Mesenchymal stem cell (in vitro differentiated cells and primary cell): ENCODE results near the gene GRIK4.

Experiments used
- DNase-seq: peaks from one replicate; pipeline ENCODE4 v3.0.0-alpha.2; 2013
- H2AFZ ChIP-seq: one replicate; pipeline ENCODE4 v1.6.1; 2013; ENCODE audit warnings: low read depth, mild to moderate bottlenecking, control low read depth, inconsistent platforms, low read length, moderate library complexity
- H2AK5ac ChIP-seq: 2 replicates; pipeline ENCODE4 v1.6.1; 2013; ENCODE audit warnings: low read length, moderate library complexity, mild to moderate bottlenecking, inconsistent platforms; ENCODE audit not compliant: severe bottlenecking
- H2BK120ac ChIP-seq: one replicate; pipeline ENCODE4 v1.6.1; 2013; ENCODE audit warnings: low read depth, mild to moderate bottlenecking, inconsistent platforms, low read length, moderate library complexity
- H2BK12ac ChIP-seq, 2 experiments: one replicate each; pipeline ENCODE4 v1.6.1; 2013; ENCODE audit warnings: inconsistent platforms in 2 of 2, low read length in 2 of 2, mild to moderate bottlenecking in 2 of 2, moderate library complexity in 2 of 2, control low read depth in 1 of 2
- H2BK15ac ChIP-seq: one replicate; pipeline ENCODE4 v1.6.1; 2013; ENCODE audit warnings: mild to moderate bottlenecking, low read depth, inconsistent platforms; ENCODE audit not compliant: poor library complexity, severe bottlenecking
- H2BK5ac ChIP-seq: 2 replicates; pipeline ENCODE4 v1.6.1; 2013; ENCODE audit warnings: low read depth, mild to moderate bottlenecking, low read length, control low read depth, inconsistent platforms; ENCODE audit not compliant: poor library complexity, severe bottlenecking
- H3K14ac ChIP-seq, 2 experiments: one replicate each; pipeline ENCODE4 v1.6.1; 2013; ENCODE audit warnings: inconsistent platforms in 2 of 2, low read length in 2 of 2, control low read depth in 1 of 2, mild to moderate bottlenecking in 1 of 2, moderate library complexity in 1 of 2
- H3K18ac ChIP-seq, 2 experiments: one replicate each; pipeline ENCODE4 v1.6.1; 2013; ENCODE audit warnings: inconsistent platforms in 2 of 2, low read length in 2 of 2, control low read depth in 1 of 2, low read depth in 1 of 2, mild to moderate bottlenecking in 1 of 2
- H3K23ac ChIP-seq, 2 experiments: one replicate each; pipeline ENCODE4 v1.6.1; 2013; ENCODE audit warnings: inconsistent platforms in 2 of 2, low read length in 2 of 2, mild to moderate bottlenecking in 2 of 2, moderate library complexity in 2 of 2, control low read depth in 1 of 2
- H3K27ac ChIP-seq: 2 replicates; pipeline ENCODE4 v1.5.1; 2013; ENCODE audit warnings: mild to moderate bottlenecking, moderate library complexity, low read length, control low read depth, inconsistent platforms; ENCODE audit not compliant: poor library complexity, severe bottlenecking
- H3K27me3 ChIP-seq, 2 experiments: 2 replicates each; pipeline versions ENCODE4 v1.6.1 to v1.7.0; 2013; ENCODE audit warnings: low read length in 2 of 2, mild to moderate bottlenecking in 2 of 2, moderate library complexity in 2 of 2, control low read depth in 1 of 2, inconsistent platforms in 1 of 2; ENCODE audit not compliant: control insufficient read depth in 1 of 2, insufficient read depth in 1 of 2
- H3K36me3 ChIP-seq, 2 experiments: 2 replicates each; pipeline versions ENCODE4 v1.6.1 to v1.7.0; 2013; ENCODE audit warnings: low read length in 2 of 2, control low read depth in 1 of 2, inconsistent platforms in 1 of 2, low read depth in 1 of 2, mild to moderate bottlenecking in 1 of 2; ENCODE audit not compliant: insufficient read depth in 2 of 2, control insufficient read depth in 1 of 2
- H3K4ac ChIP-seq, 2 experiments: one replicate each; pipeline ENCODE4 v1.6.1; 2013; ENCODE audit warnings: inconsistent platforms in 2 of 2, low read length in 2 of 2, mild to moderate bottlenecking in 2 of 2, moderate library complexity in 2 of 2, control low read depth in 1 of 2, low read depth in 1 of 2
- H3K4me1 ChIP-seq: 2 replicates; pipeline ENCODE4 v1.6.1; 2013; ENCODE audit warnings: low read depth, low read length, control low read depth; ENCODE audit not compliant: control insufficient read depth, insufficient read depth
- H3K4me2 ChIP-seq: 2 replicates; pipeline ENCODE4 v1.6.1; 2013; ENCODE audit warnings: low read length, mild to moderate bottlenecking, inconsistent platforms; ENCODE audit not compliant: poor library complexity, severe bottlenecking
- H3K4me3 ChIP-seq, 2 experiments: 2 replicates each; pipeline versions ENCODE4 v1.5.1 to v1.7.0; 2013; ENCODE audit warnings: low read length in 2 of 2, mild to moderate bottlenecking in 2 of 2, control low read depth in 1 of 2, low read depth in 1 of 2; ENCODE audit not compliant: insufficient read depth in 1 of 2
- H3K79me1 ChIP-seq: replicated peaks from 2 replicates; pipeline ENCODE4 v1.6.1; 2013; ENCODE audit warnings: mild to moderate bottlenecking, control low read depth, low read length, inconsistent platforms; ENCODE audit not compliant: poor library complexity, severe bottlenecking
- H3K9ac ChIP-seq: 2 replicates; pipeline ENCODE4 v1.7.0; 2013; ENCODE audit warnings: mild to moderate bottlenecking, low read length, moderate library complexity
- H3K9me3 ChIP-seq: 2 replicates; pipeline ENCODE4 v1.7.0; 2013; ENCODE audit warnings: mild to moderate bottlenecking, low read length; ENCODE audit not compliant: control insufficient read depth
- H4K8ac ChIP-seq: one replicate; pipeline ENCODE4 v1.6.1; 2013; ENCODE audit warnings: inconsistent platforms, mild to moderate bottlenecking, low read length, moderate library complexity
- H4K91ac ChIP-seq: one replicate; pipeline ENCODE4 v1.6.1; 2013; ENCODE audit warnings: mild to moderate bottlenecking, low read length, inconsistent platforms
- WGBS: methylation state at CpG from one replicate; pipeline ENCODE4 v1.1.7; 2013; ENCODE audit warnings: mixed read lengths; 5-methylcytosine and 5-hydroxymethylcytosine counted together

GRIK4 gene

DNA sequence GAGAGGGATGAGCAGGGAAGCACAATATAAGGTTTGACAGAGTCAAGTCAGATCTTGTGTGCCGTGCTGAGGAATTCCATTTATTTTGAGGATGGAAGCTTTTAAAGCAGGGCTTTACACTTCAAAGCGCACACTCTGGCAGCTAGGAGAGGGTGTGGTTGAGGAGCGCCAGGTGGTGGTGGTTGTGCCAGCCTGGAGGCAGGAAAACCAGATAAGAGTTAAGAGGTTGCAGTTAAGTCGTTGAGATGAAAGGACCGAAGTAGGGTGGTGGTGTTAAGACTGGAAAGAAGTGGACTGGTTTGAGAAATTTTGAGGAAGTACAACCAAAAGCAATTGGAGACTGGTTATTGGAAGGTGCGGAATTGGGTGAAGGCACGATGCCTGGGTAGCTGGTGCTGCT lies 280.8 kb downstream of the GRIK4 start:
- no peak overlapping the region for H2BK12ac ChIP-seq
- no peaks in the 10 kb centered on the region for H3K79me1 ChIP-seq
- no peaks in the 10 kb centered on the region for H3K36me3 ChIP-seq
- H4K91ac ChIP-seq, result no peak overlapping the region
- H3K27ac ChIP-seq, result no peak overlapping the region
- H3K4me2 ChIP-seq, result no peak overlapping the region
- 81% methylated on average over 7 of the region's 7 CpGs for WGBS
- H3K9me3 ChIP-seq, result peaks cover 15% of the 10 kb centered on the region
- no peak overlapping the region for H3K14ac ChIP-seq
- H4K8ac ChIP-seq, result no peak overlapping the region
- no peak overlapping the region for H3K18ac ChIP-seq
- H3K9ac ChIP-seq, result no peak overlapping the region
- H3K4ac ChIP-seq, result no peak overlapping the region
- no peak overlapping the region for H2AFZ ChIP-seq
- peaks cover 66 to 87% of the 10 kb centered on the region in 2 experiments for H3K27me3 ChIP-seq
- no peak overlapping the region for H3K23ac ChIP-seq
- no peak for DNase-seq
- no peak overlapping the region for H2BK5ac ChIP-seq
- no peak overlapping the region for H2BK120ac ChIP-seq
- no peak overlapping the region for H3K4me3 ChIP-seq
- H2AK5ac ChIP-seq, result no peak overlapping the region
- no peak overlapping the region for H2BK15ac ChIP-seq
- no peaks in the 10 kb centered on the region for H3K4me1 ChIP-seq

DNA sequence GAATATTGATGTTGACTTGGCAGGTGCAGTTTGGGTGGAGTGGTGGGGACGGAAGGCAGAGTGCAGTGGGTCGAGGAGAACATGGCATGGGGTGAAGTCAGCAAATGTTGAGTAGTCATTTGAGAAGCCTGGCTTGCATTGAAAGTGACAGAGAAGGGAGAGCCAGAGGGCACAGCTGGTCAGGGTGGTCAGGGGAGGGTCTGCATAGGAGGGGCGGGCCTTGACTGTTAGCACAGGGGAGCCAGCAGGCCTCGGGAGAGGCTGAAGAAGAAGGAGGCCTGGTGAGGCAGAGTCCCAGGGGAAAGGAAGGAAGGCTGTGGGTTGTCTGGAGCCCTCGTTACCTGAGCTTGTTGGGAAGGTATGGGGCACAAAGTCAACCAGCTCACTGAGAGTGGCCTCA lies 281.6 kb downstream of the GRIK4 start:
- Histone ChIP-seq H3K4me3 (no peak overlapping the region), H2BK5ac (no peak overlapping the region), H3K4me2 (no peak overlapping the region), H3K18ac (no peak overlapping the region), H2AK5ac (no peak overlapping the region), H3K36me3 (no peaks in the 10 kb centered on the region), H3K9ac (no peak overlapping the region), H4K8ac (no peak overlapping the region), H3K27ac (no peak overlapping the region), H3K79me1 (no peaks in the 10 kb centered on the region), H2BK15ac (no peak overlapping the region), H2AFZ (no peak overlapping the region), H4K91ac (no peak overlapping the region), H2BK120ac (no peak overlapping the region), H3K4ac (no peak overlapping the region), H3K23ac (no peak overlapping the region), H3K9me3 (peaks cover 15% of the 10 kb centered on the region), H3K14ac (no peak overlapping the region), H2BK12ac (no peak overlapping the region), H3K27me3 (peaks cover 66 to 91% of the 10 kb centered on the region in 2 experiments), H3K4me1 (no peaks in the 10 kb centered on the region)
- no peak for DNase-seq
- WGBS, result 81% methylated on average over 5 of the region's 5 CpGs

DNA sequence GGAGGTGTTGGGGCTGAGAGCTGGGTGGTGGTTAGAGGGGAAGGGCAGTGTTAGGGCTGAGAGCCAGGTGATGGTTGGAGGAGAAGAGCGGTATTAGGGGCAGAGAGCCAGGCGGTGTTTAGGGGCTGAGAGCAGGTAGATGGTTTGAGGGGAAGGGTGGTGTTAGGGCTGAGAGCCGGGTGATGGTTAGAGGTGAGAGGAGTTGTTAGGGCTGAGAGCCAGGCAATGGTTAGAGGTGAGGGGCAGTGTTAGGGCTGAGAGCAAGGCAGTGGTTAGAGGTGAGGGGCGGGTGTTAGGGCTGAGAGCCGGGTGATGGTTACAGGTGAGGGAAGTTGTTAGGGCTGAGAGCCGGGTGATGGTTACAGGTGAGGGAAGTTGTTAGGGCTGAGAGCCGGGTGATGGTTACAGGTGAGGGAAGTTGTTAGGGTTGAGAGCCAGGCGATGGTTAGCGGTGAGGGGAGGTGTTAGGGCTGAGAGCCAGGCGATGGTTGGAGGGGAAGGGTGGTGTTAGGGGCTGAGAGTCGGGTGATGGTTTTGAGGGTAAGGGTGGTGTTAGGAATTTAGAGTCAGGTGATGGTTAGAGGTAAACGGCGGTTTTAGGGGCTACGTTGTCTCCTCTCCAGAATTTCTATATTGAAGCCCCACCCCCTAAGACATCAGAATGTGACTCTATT lies 282.4 kb downstream of the GRIK4 start:
- H4K91ac ChIP-seq, result no peak overlapping the region
- no peaks in the 10 kb centered on the region for H3K36me3 ChIP-seq
- H3K18ac ChIP-seq, result no peak overlapping the region
- peaks cover 15% of the 10 kb centered on the region for H3K9me3 ChIP-seq
- no peak overlapping the region for H2BK12ac ChIP-seq
- no peak overlapping the region for H3K23ac ChIP-seq
- H3K4me1 ChIP-seq, result no peaks in the 10 kb centered on the region
- H3K27ac ChIP-seq, result no peak overlapping the region
- H2BK120ac ChIP-seq, result no peak overlapping the region
- no peak overlapping the region for H2BK5ac ChIP-seq
- H4K8ac ChIP-seq, result no peak overlapping the region
- H2BK15ac ChIP-seq, result no peak overlapping the region
- peaks cover 58 to 83% of the 10 kb centered on the region in 2 experiments for H3K27me3 ChIP-seq
- H3K14ac ChIP-seq, result peak overlapping the region in 1 of 2 experiments; percentile 44
- no peak overlapping the region for H3K4me3 ChIP-seq
- H3K4ac ChIP-seq, result no peak overlapping the region
- no peak overlapping the region for H2AFZ ChIP-seq
- no peak overlapping the region for H3K4me2 ChIP-seq
- no peak for DNase-seq
- no peak overlapping the region for H2AK5ac ChIP-seq
- no peak overlapping the region for H3K9ac ChIP-seq
- no peaks in the 10 kb centered on the region for H3K79me1 ChIP-seq
- 93% methylated on average over 11 of the region's 14 CpGs for WGBS

DNA sequence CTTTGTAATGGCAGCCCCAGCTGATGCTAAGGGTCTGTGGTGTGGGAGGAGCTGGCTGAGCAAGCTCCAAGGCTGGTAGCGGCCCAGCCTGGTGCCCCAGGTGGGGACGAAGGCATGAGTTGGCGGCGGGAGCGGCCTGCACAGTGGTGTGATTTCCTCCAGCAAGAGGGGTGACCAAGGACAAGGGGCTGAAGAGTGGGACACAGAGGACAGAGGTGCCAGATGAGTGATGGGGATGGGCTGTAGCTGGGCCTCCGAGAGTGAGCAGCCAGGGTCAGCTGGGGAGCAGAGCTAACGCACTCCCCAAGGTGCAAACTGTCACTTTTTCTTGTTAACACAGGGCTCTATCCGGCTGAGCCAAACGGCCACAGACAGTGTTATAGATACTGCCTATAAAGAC lies 283.2 kb downstream of the GRIK4 start:
- H3K36me3 ChIP-seq, result no peaks in the 10 kb centered on the region
- peaks cover 50 to 75% of the 10 kb centered on the region in 2 experiments for H3K27me3 ChIP-seq

More for the DNA sequence above, 283.2 kb downstream of the GRIK4 start:
- Histone ChIP-seq H3K79me1 (no peaks in the 10 kb centered on the region), H3K14ac (peak overlapping the region in 1 of 2 experiments; percentile 26), H3K4me1 (no peaks in the 10 kb centered on the region), H2BK120ac (no peak overlapping the region), H2BK5ac (no peak overlapping the region), H3K4me3 (no peak overlapping the region), H3K9ac (no peak overlapping the region), H2AFZ (no peak overlapping the region), H2BK15ac (no peak overlapping the region), H2BK12ac (no peak overlapping the region), H4K91ac (no peak overlapping the region), H3K27ac (no peak overlapping the region), H3K4ac (no peak overlapping the region), H4K8ac (no peak overlapping the region), H3K18ac (no peak overlapping the region), H3K4me2 (no peak overlapping the region), H3K23ac (no peak overlapping the region), H2AK5ac (no peak overlapping the region), H3K9me3 (peaks cover 15% of the 10 kb centered on the region)
- no peak for DNase-seq
- WGBS, result 85% methylated on average over 7 of the region's 9 CpGs
